GM18507 (cell line): ENCODE measurements around the gene SMTNL2.

Experiments
- DNase-seq: peaks from one replicate; pipeline ENCODE4 v3.0.0; 2011; ENCODE audit warnings: low read depth; ENCODE audit not compliant: insufficient read length; ENCODE audit errors: extremely low spot score
- FAIRE-seq: peaks from 2 replicates; lab custom pipeline; 2011; peaks lifted over from hg19 to GRCh38; lab: Jason Lieb, UNC

Gene SMTNL2

GRCh38 chr17:4584101-4584916, at the start of gene SMTNL2:
Gene SMTNL2, plus strand, starts transcription at chr17:4584529. Its CDS starts 77 bp downstream, at chr17:4584606.
- DNase-seq (no peak), FAIRE-seq (no peak)

- FAIRE-seq = no peak
- DNase-seq = no peak
Measured at GRCh38 chr17:4534928-4535666, 49.2 kb upstream of the SMTNL2 start.

GRCh38 chr17:4535667-4536258, 48.6 kb upstream of the SMTNL2 start:
- DNase-seq = no peak
- FAIRE-seq = no peak

- DNase-seq (no peak), FAIRE-seq (no peak)
Measured at GRCh38 chr17:4536259-4536741, 48.0 kb upstream of the SMTNL2 start.

GRCh38 chr17:4536742-4537411, 47.5 kb upstream of the SMTNL2 start:
- no peak for DNase-seq
- no peak for FAIRE-seq

- DNase-seq (no peak), FAIRE-seq (no peak)
Measured at GRCh38 chr17:4537451-4538235, 46.7 kb upstream of the SMTNL2 start.

GRCh38 chr17:4538236-4539002, 45.9 kb upstream of the SMTNL2 start:
- DNase-seq = no peak
- FAIRE-seq = no peak

GRCh38 chr17:4539025-4539424, 45.3 kb upstream of the SMTNL2 start:
- DNase-seq (no peak), FAIRE-seq (no peak)

GRCh38 chr17:4539576-4540223, 44.6 kb upstream of the SMTNL2 start:
- FAIRE-seq (no peak), DNase-seq (no peak)

- DNase-seq = no peak
- no peak for FAIRE-seq
Measured at GRCh38 chr17:4540224-4540651, 44.1 kb upstream of the SMTNL2 start.

- DNase-seq = no peak
- FAIRE-seq = no peak
Measured at GRCh38 chr17:4540687-4541327, 43.5 kb upstream of the SMTNL2 start.

GRCh38 chr17:4541328-4542002, 42.9 kb upstream of the SMTNL2 start:
- no peak for DNase-seq

GRCh38 chr17:4542003-4542725, 42.2 kb upstream of the SMTNL2 start:
- FAIRE-seq = no peak
- DNase-seq = no peak

More at GRCh38 chr17:4541328-4542002, 42.9 kb upstream of the SMTNL2 start:
- FAIRE-seq = no peak

GRCh38 chr17:4542726-4543191, 41.6 kb upstream of the SMTNL2 start:
- DNase-seq (no peak), FAIRE-seq (no peak)

- FAIRE-seq (no peak), DNase-seq (no peak)
Measured at GRCh38 chr17:4543557-4544026, 40.7 kb upstream of the SMTNL2 start.
